ENCODE measurements around the gene ATG2B.

Gene ATG2B

GRCh38 chr14:96304956-96305355 lies 58.2 kb downstream of the ATG2B start:
- Histone ChIP-seq H3K9me3 (ENCODE audit: control insufficient read depth, insufficient read depth, low read length) (no peaks in the 10 kb centered on the region), H3K27me3 (ENCODE audit: control insufficient read depth, insufficient read depth, low read length) (no peaks in the 10 kb centered on the region), H3K4me1 (ENCODE audit: control insufficient read depth, insufficient read depth, low read length) (no peaks in the 10 kb centered on the region), H3K4me3 (ENCODE audit: low read depth, low read length) (no peak overlapping the region), H3K9ac (ENCODE audit: low read depth, low read length) (no peak overlapping the region), H3K36me3 (ENCODE audit: control insufficient read depth, insufficient read depth, low read length) (no peaks in the 10 kb centered on the region)

DNA sequence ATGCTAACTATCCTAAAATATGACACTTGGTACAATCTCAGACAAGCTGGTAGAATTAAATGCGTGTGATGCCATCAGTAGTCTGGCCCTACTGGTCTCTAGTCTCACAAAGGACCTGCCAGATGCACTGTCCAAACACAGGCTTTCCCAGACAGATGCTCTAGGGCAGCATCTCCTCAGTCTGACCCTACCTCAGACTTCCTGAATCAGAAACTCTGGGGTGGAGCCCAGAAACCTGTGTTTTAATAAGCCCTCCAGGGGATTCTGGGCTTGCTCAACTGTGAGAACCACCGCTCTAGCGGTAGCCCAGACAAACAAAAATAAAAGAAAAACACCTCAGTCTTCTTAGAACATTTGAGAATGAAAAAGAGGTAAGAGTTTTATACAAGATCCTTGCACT lies 59.2 kb downstream of the ATG2B start:
- H3K27me3 ChIP-seq (ENCODE audit: control insufficient read depth, insufficient read depth, low read length), result no peaks in the 10 kb centered on the region
- no peaks in the 10 kb centered on the region for H3K36me3 ChIP-seq (ENCODE audit: control insufficient read depth, insufficient read depth, low read length)
- no peak overlapping the region for H3K4me3 ChIP-seq (ENCODE audit: low read depth, low read length)
- H3K4me1 ChIP-seq (ENCODE audit: control insufficient read depth, insufficient read depth, low read length), result no peaks in the 10 kb centered on the region
- no peaks in the 10 kb centered on the region for H3K9me3 ChIP-seq (ENCODE audit: control insufficient read depth, insufficient read depth, low read length)
- no peak overlapping the region for H3K9ac ChIP-seq (ENCODE audit: low read depth, low read length)

DNA sequence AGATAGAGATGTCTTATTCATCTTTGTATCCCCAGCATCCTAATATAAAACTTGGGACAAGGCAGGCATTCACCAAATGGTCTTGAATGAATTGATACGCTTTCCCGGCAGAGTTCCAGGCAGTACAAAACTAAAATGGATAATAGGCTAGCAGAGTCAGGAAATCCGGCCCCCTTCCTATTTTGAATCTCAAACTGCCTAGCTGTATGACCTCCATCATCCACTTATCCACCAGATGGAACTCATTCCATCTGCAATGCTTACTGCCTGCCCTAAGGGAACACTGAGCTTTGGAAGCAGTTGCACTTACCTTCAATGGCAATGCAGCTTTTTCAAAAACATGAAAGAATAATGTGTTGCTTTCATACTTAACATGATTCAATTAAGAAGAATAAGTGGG lies 63.7 kb downstream of the ATG2B start:
- Histone ChIP-seq H3K4me3 (ENCODE audit: low read depth, low read length) (no peak overlapping the region), H3K36me3 (ENCODE audit: control insufficient read depth, insufficient read depth, low read length) (no peaks in the 10 kb centered on the region), H3K9me3 (ENCODE audit: control insufficient read depth, insufficient read depth, low read length) (no peaks in the 10 kb centered on the region), H3K9ac (ENCODE audit: low read depth, low read length) (no peak overlapping the region), H3K4me1 (ENCODE audit: control insufficient read depth, insufficient read depth, low read length) (no peaks in the 10 kb centered on the region), H3K27me3 (ENCODE audit: control insufficient read depth, insufficient read depth, low read length) (no peaks in the 10 kb centered on the region)

DNA sequence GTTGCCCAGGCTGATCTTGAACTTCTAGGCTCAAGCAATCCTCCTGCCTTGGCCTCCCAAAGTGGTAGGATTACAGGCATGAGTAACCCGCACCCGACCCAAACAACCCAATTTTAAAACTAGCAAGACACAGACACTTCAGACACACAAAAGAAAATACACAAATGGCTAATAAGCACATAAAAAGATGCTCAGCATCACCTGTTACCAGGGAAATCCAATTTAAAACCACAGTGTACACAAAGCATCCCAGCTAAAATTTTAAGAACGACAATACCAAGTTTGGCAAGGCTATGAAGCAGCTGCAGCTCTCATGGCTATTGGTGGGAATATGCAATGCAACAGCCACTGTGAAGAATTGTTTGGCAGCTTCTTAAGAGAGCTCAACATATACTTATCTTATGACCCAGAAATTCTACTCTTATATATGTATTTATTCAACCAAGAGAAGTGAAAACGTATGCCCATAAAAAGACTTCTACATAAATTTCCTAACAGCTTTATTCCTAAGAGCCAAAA lies 65.1 kb downstream of the ATG2B start:
- H3K36me3 ChIP-seq (ENCODE audit: control insufficient read depth, insufficient read depth, low read length), result no peaks in the 10 kb centered on the region
- no peaks in the 10 kb centered on the region for H3K27me3 ChIP-seq (ENCODE audit: control insufficient read depth, insufficient read depth, low read length)
- H3K9ac ChIP-seq (ENCODE audit: low read depth, low read length), result no peak overlapping the region
- H3K4me1 ChIP-seq (ENCODE audit: control insufficient read depth, insufficient read depth, low read length), result no peaks in the 10 kb centered on the region
- H3K9me3 ChIP-seq (ENCODE audit: control insufficient read depth, insufficient read depth, low read length), result no peaks in the 10 kb centered on the region
- H3K4me3 ChIP-seq (ENCODE audit: low read depth, low read length), result no peak overlapping the region

DNA sequence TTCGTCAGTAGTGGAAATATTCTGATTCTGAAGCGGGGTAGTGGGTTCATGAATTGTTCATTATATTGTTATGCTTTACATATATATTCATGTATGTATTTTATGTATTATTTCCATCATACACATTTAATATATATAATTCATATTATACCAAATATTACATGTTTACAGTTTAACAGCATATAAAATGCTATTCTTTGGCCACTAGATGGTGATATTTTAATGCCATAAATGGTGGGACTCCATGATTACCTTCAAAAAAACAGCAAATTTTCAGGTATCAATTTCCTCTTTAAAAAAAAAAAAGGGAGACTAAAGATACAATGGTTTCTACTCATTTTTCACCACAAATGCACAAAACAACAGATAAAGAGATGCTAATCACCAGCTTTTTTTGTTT lies 66.1 kb downstream of the ATG2B start:
- no peak overlapping the region for H3K9ac ChIP-seq (ENCODE audit: low read depth, low read length)
- no peaks in the 10 kb centered on the region for H3K36me3 ChIP-seq (ENCODE audit: control insufficient read depth, insufficient read depth, low read length)
- no peaks in the 10 kb centered on the region for H3K27me3 ChIP-seq (ENCODE audit: control insufficient read depth, insufficient read depth, low read length)
- no peaks in the 10 kb centered on the region for H3K9me3 ChIP-seq (ENCODE audit: control insufficient read depth, insufficient read depth, low read length)
- H3K4me3 ChIP-seq (ENCODE audit: low read depth, low read length), result no peak overlapping the region
- no peaks in the 10 kb centered on the region for H3K4me1 ChIP-seq (ENCODE audit: control insufficient read depth, insufficient read depth, low read length)

GRCh38 chr14:96294246-96294645 lies 68.9 kb downstream of the ATG2B start:
- Histone ChIP-seq H3K9me3 (ENCODE audit: control insufficient read depth, insufficient read depth, low read length) (no peaks in the 10 kb centered on the region), H3K4me1 (ENCODE audit: control insufficient read depth, insufficient read depth, low read length) (no peaks in the 10 kb centered on the region), H3K9ac (ENCODE audit: low read depth, low read length) (no peak overlapping the region), H3K27me3 (ENCODE audit: control insufficient read depth, insufficient read depth, low read length) (no peaks in the 10 kb centered on the region), H3K36me3 (ENCODE audit: control insufficient read depth, insufficient read depth, low read length) (no peaks in the 10 kb centered on the region), H3K4me3 (ENCODE audit: low read depth, low read length) (no peak overlapping the region)

DNA sequence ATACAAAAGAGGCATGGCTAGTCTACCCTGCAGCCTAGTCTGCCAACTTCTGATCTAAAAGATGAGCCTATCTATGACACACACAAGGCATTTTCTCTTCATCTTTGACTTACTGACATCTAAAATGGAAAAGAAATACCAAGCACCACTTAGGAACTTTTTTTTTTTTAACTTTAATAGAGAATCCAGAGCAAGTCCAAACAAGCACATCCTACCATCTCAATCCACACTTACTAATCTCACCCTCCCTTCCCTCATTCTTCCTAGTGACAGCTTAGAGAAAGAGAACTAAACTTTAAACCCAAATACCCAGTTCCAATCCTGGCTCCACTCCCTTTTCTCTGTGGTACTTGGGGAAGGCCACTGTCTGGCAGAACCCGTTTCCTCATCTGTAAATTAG lies 75.3 kb downstream of the ATG2B start:
- H3K36me3 ChIP-seq (ENCODE audit: control insufficient read depth, insufficient read depth, low read length), result no peaks in the 10 kb centered on the region
- no peak overlapping the region for H3K4me3 ChIP-seq (ENCODE audit: low read depth, low read length)
- H3K27me3 ChIP-seq (ENCODE audit: control insufficient read depth, insufficient read depth, low read length), result no peaks in the 10 kb centered on the region
- no peaks in the 10 kb centered on the region for H3K9me3 ChIP-seq (ENCODE audit: control insufficient read depth, insufficient read depth, low read length)
- no peak overlapping the region for H3K9ac ChIP-seq (ENCODE audit: low read depth, low read length)
- H3K4me1 ChIP-seq (ENCODE audit: control insufficient read depth, insufficient read depth, low read length), result no peaks in the 10 kb centered on the region

GRCh38 chr14:96286251-96286650 lies 76.9 kb downstream of the ATG2B start:
- H3K4me3 ChIP-seq (ENCODE audit: low read depth, low read length), result no peak overlapping the region
- no peaks in the 10 kb centered on the region for H3K9me3 ChIP-seq (ENCODE audit: control insufficient read depth, insufficient read depth, low read length)
- no peaks in the 10 kb centered on the region for H3K27me3 ChIP-seq (ENCODE audit: control insufficient read depth, insufficient read depth, low read length)
- no peaks in the 10 kb centered on the region for H3K36me3 ChIP-seq (ENCODE audit: control insufficient read depth, insufficient read depth, low read length)
- H3K4me1 ChIP-seq (ENCODE audit: control insufficient read depth, insufficient read depth, low read length), result no peaks in the 10 kb centered on the region
- no peak overlapping the region for H3K9ac ChIP-seq (ENCODE audit: low read depth, low read length)

- no peak overlapping the region for H3K4me3 ChIP-seq (ENCODE audit: low read depth, low read length)
- no peak overlapping the region for H3K9ac ChIP-seq (ENCODE audit: low read depth, low read length)
- no peaks in the 10 kb centered on the region for H3K36me3 ChIP-seq (ENCODE audit: control insufficient read depth, insufficient read depth, low read length)
- H3K4me1 ChIP-seq (ENCODE audit: control insufficient read depth, insufficient read depth, low read length), result no peaks in the 10 kb centered on the region
- H3K27me3 ChIP-seq (ENCODE audit: control insufficient read depth, insufficient read depth, low read length), result no peaks in the 10 kb centered on the region
- no peaks in the 10 kb centered on the region for H3K9me3 ChIP-seq (ENCODE audit: control insufficient read depth, insufficient read depth, low read length)
Observed at GRCh38 chr14:96285667-96286066, 77.5 kb downstream of the ATG2B start.

- H3K36me3 ChIP-seq (ENCODE audit: control insufficient read depth, insufficient read depth, low read length), result no peaks in the 10 kb centered on the region
Observed at GRCh38 chr14:96284430-96284829, 78.7 kb downstream of the ATG2B start.

DNA sequence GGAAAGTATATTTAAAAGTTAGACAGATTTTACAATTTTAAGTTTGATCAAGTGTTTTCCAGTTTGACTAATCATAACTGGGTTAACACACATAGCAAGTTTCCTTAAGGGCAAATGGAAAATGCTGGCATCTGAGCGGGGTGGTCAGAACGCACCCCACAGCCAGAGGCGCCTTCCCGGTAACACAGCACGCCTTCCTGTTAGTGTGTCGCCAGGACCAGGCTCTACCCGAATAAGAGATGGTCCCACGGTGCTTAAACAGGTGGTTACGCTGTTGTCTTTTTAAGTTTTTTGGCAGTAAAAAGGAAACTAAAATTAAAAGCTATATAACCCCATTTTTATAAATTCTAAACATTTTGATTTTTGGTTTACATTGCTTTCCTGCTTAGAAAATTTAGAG lies 79.1 kb downstream of the ATG2B start:
- Histone ChIP-seq H3K9me3 (ENCODE audit: control insufficient read depth, insufficient read depth, low read length) (no peaks in the 10 kb centered on the region), H3K4me3 (ENCODE audit: low read depth, low read length) (no peak overlapping the region), H3K9ac (ENCODE audit: low read depth, low read length) (no peak overlapping the region), H3K36me3 (ENCODE audit: control insufficient read depth, insufficient read depth, low read length) (no peaks in the 10 kb centered on the region), H3K4me1 (ENCODE audit: control insufficient read depth, insufficient read depth, low read length) (no peaks in the 10 kb centered on the region), H3K27me3 (ENCODE audit: control insufficient read depth, insufficient read depth, low read length) (no peaks in the 10 kb centered on the region)

More at GRCh38 chr14:96284430-96284829, 78.7 kb downstream of the ATG2B start:
- H3K27me3 ChIP-seq (ENCODE audit: control insufficient read depth, insufficient read depth, low read length), result no peaks in the 10 kb centered on the region
- no peaks in the 10 kb centered on the region for H3K4me1 ChIP-seq (ENCODE audit: control insufficient read depth, insufficient read depth, low read length)
- no peaks in the 10 kb centered on the region for H3K9me3 ChIP-seq (ENCODE audit: control insufficient read depth, insufficient read depth, low read length)
- H3K4me3 ChIP-seq (ENCODE audit: low read depth, low read length), result no peak overlapping the region
- no peak overlapping the region for H3K9ac ChIP-seq (ENCODE audit: low read depth, low read length)

- Histone ChIP-seq H3K36me3 (ENCODE audit: control insufficient read depth, insufficient read depth, low read length) (no peaks in the 10 kb centered on the region), H3K4me1 (ENCODE audit: control insufficient read depth, insufficient read depth, low read length) (peaks cover 2% of the 10 kb centered on the region), H3K9ac (ENCODE audit: low read depth, low read length) (no peak overlapping the region), H3K27me3 (ENCODE audit: control insufficient read depth, insufficient read depth, low read length) (no peaks in the 10 kb centered on the region), H3K4me3 (ENCODE audit: low read depth, low read length) (no peak overlapping the region), H3K9me3 (ENCODE audit: control insufficient read depth, insufficient read depth, low read length) (no peaks in the 10 kb centered on the region)
Observed at GRCh38 chr14:96281486-96281885, 81.7 kb downstream of the ATG2B start.

- H3K9ac ChIP-seq (ENCODE audit: low read depth, low read length), result no peak overlapping the region
- H3K27me3 ChIP-seq (ENCODE audit: control insufficient read depth, insufficient read depth, low read length), result no peaks in the 10 kb centered on the region
- H3K4me1 ChIP-seq (ENCODE audit: control insufficient read depth, insufficient read depth, low read length), result peaks cover 2% of the 10 kb centered on the region
- no peaks in the 10 kb centered on the region for H3K9me3 ChIP-seq (ENCODE audit: control insufficient read depth, insufficient read depth, low read length)
- no peaks in the 10 kb centered on the region for H3K36me3 ChIP-seq (ENCODE audit: control insufficient read depth, insufficient read depth, low read length)
- H3K4me3 ChIP-seq (ENCODE audit: low read depth, low read length), result no peak overlapping the region
Observed at GRCh38 chr14:96280104-96280503, 83.0 kb downstream of the ATG2B start.
